Pancreas (tissue), 10 donors: Measurements from ENCODE around the gene CELF5. TPM values are rescaled to one million over a fixed set of nuclear protein-coding genes. Genes with fewer than 3 reads are reported as not detected.
A peak's percentile ranks its signal among the peaks of the same experiment; 100 is the strongest.

Experiments
- ATAC-seq, 4 donors: fragments of 200-7000 bp; cut with Tn5 transposase; one replicate each; pipeline versions ENCODE4 v1.8.0 to v1.9.1; 2020; ENCODE audit warnings: mild to moderate bottlenecking in 4 of 4, moderate library complexity in 4 of 4
- DNase-seq, 6 donors: peaks; one replicate each; pipeline ENCODE4 v3.0.0-alpha.2; 2020
- FAIRE-seq: peaks from 2 replicates; lab custom pipeline; 2012; peaks lifted over from hg19 to GRCh38; lab: Jason Lieb, UNC
- H3K27ac ChIP-seq, 4 donors: fragments of 200-600 bp; sonication (generic); 1 replicate in 3 of 4; 2 replicates in 1 of 4; pipeline versions ENCODE4 v1.5.0 to v1.8.0; 2020
- H3K27me3 ChIP-seq, 4 donors: fragments of 200-600 bp; one replicate each; pipeline ENCODE4 v1.8.0; 2021
- H3K36me3 ChIP-seq, 3 donors: fragments of 200-600 bp; sonication (generic) in 1 of 3; one replicate each; pipeline versions ENCODE4 v1.5.0 to v1.8.0; 2020 to 2021
- H3K4me1 ChIP-seq, 3 donors: fragments of 200-600 bp; one replicate each; pipeline ENCODE4 v1.8.0; 2021
- H3K4me3 ChIP-seq, 4 donors: fragments of 200-600 bp; sonication (generic) in 2 of 4; one replicate each; pipeline versions ENCODE4 v1.5.0 to v1.8.0; 2020 to 2021
- H3K9me3 ChIP-seq, 4 donors: fragments of 200-600 bp; one replicate each; pipeline ENCODE4 v1.8.0; 2021
- CTCF ChIP-seq, 4 donors: fragments of 200-600 bp; sonication (generic) in 3 of 4; IDR thresholded peaks; one replicate each; pipeline versions ENCODE4 v1.5.0 to v1.8.0; 2021; ENCODE audit warnings: antibody characterized with exemption in 4 of 4
- WGBS, 2 donors: extraction: QIAGEN DNeasy Blood & Tissue Kit; methylation state at CpG; one replicate each; pipeline ENCODE4 v1.1.7; 2013; 5-methylcytosine and 5-hydroxymethylcytosine counted together
- intact Hi-C, 3 donors: fragments of 100-400 bp; cut with DNase I; formaldehyde crosslinking; loops; one replicate each; pipeline versions ENCODE4 v1.11.1 to v1.14.2; 2022
- polyA plus RNA-seq, 2 donors: library from polyadenylated mRNA; stranded (reverse); fragments of 200-250 nt; gene quantifications; one replicate each; pipeline ENCODE4 v1.2.3, GENCODE V29; 2013
- total RNA-seq, 6 donors: library from RNA; stranded (reverse); fragmentation: NEBNext Ultra II Directional in 4 of 6; extraction: Animal tissue kit (Norgen Biotek cat#: 25700) in 4 of 6; gene quantifications; one replicate each; pipeline versions ENCODE4 v1.2.1 to v1.2.4, GENCODE V29; 2021 to 2023
- donor health status: healthy with polysubstance abuse.
- donor health status: DM: no; HTN: no; CAD: no; lungs with moderate emphysema.
- donor health status: DM: no; HTN: no; CAD: no.
- donor health status: control.
- donor health status: control.
- donor health status: Bipolar disorder and iron deficiency.
- donor health status: DM: yes; HTN: yes; CAD: no.
- donor health status: DM: no; HTN: no; CAD: no.
- donor health status: DM: no; HTN: no; CAD: no.
- donor health status: DM: yes; HTN: yes; CAD: no.

The CELF5 gene
- total and polyA plus RNA-seq, 8 donors = 0.30 to 1.6 (median 0.65) TPM

GRCh38 chr19:3178973-3179738 is 45.3 kb upstream of the CELF5 start:
- ATAC-seq (peak in 3 of 4 donors; percentile 7 to 9 (median 8)), DNase-seq (peak in 1 of 6 donors; percentile 67), FAIRE-seq (no peak)
- Histone ChIP-seq H3K9me3 (no peaks in the 10 kb centered on the region), H3K36me3 (no peaks in the 10 kb centered on the region), H3K4me1 (no peaks in the 10 kb centered on the region), H3K4me3 (peak overlapping the region in 1 of 4 donors; percentile 27), H3K27me3 (no peaks in the 10 kb centered on the region), H3K27ac (peak overlapping the region in 2 of 4 donors; percentile 41 to 48)
- no peak for TF ChIP-seq CTCF (IDR thresholded peaks at IDR 0.05)
- 88% methylated on average over 48 to 52 of the region's 52 CpGs for WGBS, 2 donors
- intact Hi-C loops = no loop called here

GRCh38 chr19:3179739-3180293 is 44.6 kb upstream of the CELF5 start:
- no peak for ATAC-seq
- Histone ChIP-seq H3K27ac (peak overlapping the region in 2 of 4 donors; percentile 41 to 48), H3K27me3 (no peaks in the 10 kb centered on the region), H3K4me1 (no peaks in the 10 kb centered on the region), H3K9me3 (no peaks in the 10 kb centered on the region), H3K4me3 (peak overlapping the region in 1 of 4 donors; percentile 27), H3K36me3 (no peaks in the 10 kb centered on the region)
- DNase-seq = peak in 1 of 6 donors; percentile 64
- intact Hi-C loops = no loop called here
- no peak for TF ChIP-seq CTCF (IDR thresholded peaks at IDR 0.05)
- FAIRE-seq = no peak
- 87 to 89% methylated on average over 31 of the region's 31 CpGs for WGBS, 2 donors

GRCh38 chr19:3183721-3184641 is 40.5 kb upstream of the CELF5 start:
- no peaks in the 10 kb centered on the region for H3K9me3 ChIP-seq
- no peak overlapping the region for H3K27ac ChIP-seq
- DNase-seq (peak in 1 of 6 donors; percentile 34), FAIRE-seq (no peak), ATAC-seq (no peak)
- no peaks in the 10 kb centered on the region for H3K36me3 ChIP-seq
- 65 to 81% methylated on average over 13 of the region's 13 CpGs for WGBS, 2 donors
- intact Hi-C loops = no loop called here
- H3K4me1 ChIP-seq = peaks cover 0 to 11% (median 0%) of the 10 kb centered on the region in 3 donors
- no peak overlapping the region for H3K4me3 ChIP-seq
- TF ChIP-seq CTCF (IDR thresholded peaks at IDR 0.05) = no peak
- H3K27me3 ChIP-seq = no peaks in the 10 kb centered on the region

- FAIRE-seq = no peak
- no peak for TF ChIP-seq CTCF (IDR thresholded peaks at IDR 0.05)
- Histone ChIP-seq H3K4me3 (peak overlapping the region; percentile 84 to 100 (median 95)), H3K4me1 (peaks cover 0 to 11% (median 0%) of the 10 kb centered on the region in 3 donors), H3K9me3 (no peaks in the 10 kb centered on the region), H3K27me3 (no peaks in the 10 kb centered on the region), H3K36me3 (no peaks in the 10 kb centered on the region), H3K27ac (peak overlapping the region in 2 of 4 donors; percentile 57 to 79)
- intact Hi-C loops = no loop called here
- 12 to 13% methylated on average over 14 of the region's 14 CpGs for WGBS, 2 donors
- peak; percentile 58 to 72 (median 64) for ATAC-seq
- DNase-seq = peak in 2 of 6 donors; percentile 76 to 84
Measured at GRCh38 chr19:3184847-3185460, 39.5 kb upstream of the CELF5 start.
